IMR-90 (cell line): ENCODE results near the gene GPD1. TPM values are rescaled to one million over a fixed set of nuclear protein-coding genes. Genes with fewer than 3 reads are reported as not detected.

Source experiments
- ATAC-seq: fragments of 200-7000 bp; cut with Tn5 transposase; 2 replicates; pipeline ENCODE4 v1.9.1; 2020; ENCODE audit warnings: low read depth, mild to moderate bottlenecking, moderate library complexity
- BruUV-seq: library from RNA; stranded (reverse); fragments of 400-500 nt; replicated peaks from 2 replicates; lab custom pipeline; 2021; lab: Mats Ljungman, UMichigan
- CTCF ChIA-PET: fragments of 300-600 bp; formaldehyde crosslinking; extraction: SDS; loops from one replicate; lab custom pipeline; 2021; ENCODE audit warnings: antibody characterized with exemption; lab: Yijun Ruan, JAX
- POLR2A ChIA-PET: fragments of 300-600 bp; sonication (Branson Sonifier 250); formaldehyde crosslinking; loops from one replicate; lab custom pipeline; 2022; ENCODE audit warnings: antibody characterized with exemption; ENCODE audit not compliant: unreplicated experiment; lab: Charles Lee
- DNase-seq: peaks from one replicate; pipeline ENCODE4 v3.0.0; 2013
- H2AFZ ChIP-seq: replicated peaks from 2 replicates; pipeline ENCODE3; 2013; ENCODE audit warnings: low read length, mild to moderate bottlenecking; ENCODE audit not compliant: poor library complexity
- H2AK5ac ChIP-seq: 2 replicates; pipeline ENCODE4 v1.6.1; 2013; ENCODE audit warnings: low read depth, low read length, inconsistent platforms
- H2AK9ac ChIP-seq: replicated peaks from 2 replicates; pipeline ENCODE3; 2013; ENCODE audit warnings: mild to moderate bottlenecking, low read depth, low read length, moderate library complexity; ENCODE audit not compliant: poor library complexity
- H2BK120ac ChIP-seq: 2 replicates; pipeline ENCODE4 v1.6.1; 2013; ENCODE audit warnings: low read depth, low read length, inconsistent platforms
- H2BK15ac ChIP-seq: 3 replicates; pipeline ENCODE4 v1.6.1; 2013; ENCODE audit warnings: low read depth, low read length, inconsistent platforms
- H2BK20ac ChIP-seq: 2 replicates; pipeline ENCODE4 v1.6.1; 2013; ENCODE audit warnings: low read depth, mild to moderate bottlenecking, inconsistent platforms, low read length, moderate library complexity
- H2BK5ac ChIP-seq: 2 replicates; pipeline ENCODE4 v1.6.1; 2013; ENCODE audit warnings: mild to moderate bottlenecking, low read depth, low read length, inconsistent platforms; ENCODE audit not compliant: poor library complexity, severe bottlenecking
- H3K14ac ChIP-seq: replicated peaks from 2 replicates; pipeline ENCODE4 v1.6.1; 2013; ENCODE audit warnings: low read depth, low read length, inconsistent platforms
- H3K18ac ChIP-seq: 2 replicates; pipeline ENCODE4 v1.6.1; 2013; ENCODE audit warnings: low read depth, low read length, control low read depth
- H3K23ac ChIP-seq: 2 replicates; pipeline ENCODE4 v1.6.1; 2013; ENCODE audit warnings: low read depth, low read length, inconsistent platforms
- H3K27ac ChIP-seq: 2 replicates; pipeline ENCODE4 v1.5.1; 2013; ENCODE audit warnings: mild to moderate bottlenecking, control low read depth, low read length; ENCODE audit not compliant: insufficient read depth
- H3K27me3 ChIP-seq: 2 replicates; pipeline ENCODE4 v1.6.1; 2013; ENCODE audit warnings: low read length; ENCODE audit not compliant: control insufficient read depth, insufficient read depth
- H3K36me3 ChIP-seq: 2 replicates; pipeline ENCODE4 v1.6.1; 2013; ENCODE audit warnings: low read length, mixed read lengths; ENCODE audit not compliant: control insufficient read depth, insufficient read depth
- H3K4ac ChIP-seq: 2 replicates; pipeline ENCODE4 v1.6.1; 2013; ENCODE audit warnings: low read depth, low read length, inconsistent platforms
- H3K4me1 ChIP-seq: 2 replicates; pipeline ENCODE4 v1.6.1; 2013; ENCODE audit warnings: low read length, mixed read lengths; ENCODE audit not compliant: control insufficient read depth, insufficient read depth
- H3K4me2 ChIP-seq: 2 replicates; pipeline ENCODE4 v1.6.1; 2013; ENCODE audit warnings: low read depth, mild to moderate bottlenecking, control low read depth, low read length, moderate library complexity
- H3K4me3 ChIP-seq: 2 replicates; pipeline ENCODE4 v1.5.1; 2013; ENCODE audit warnings: low read depth, mild to moderate bottlenecking, control low read depth, low read length, moderate library complexity; ENCODE audit not compliant: insufficient read depth
- H3K56ac ChIP-seq: 2 replicates; pipeline ENCODE4 v1.6.1; 2013; ENCODE audit warnings: low read length, inconsistent platforms; ENCODE audit not compliant: insufficient read depth; ENCODE audit errors: extremely low read depth
- H3K79me1 ChIP-seq, 2 experiments: 2 replicates each; pipeline ENCODE4 v1.6.1; 2013; ENCODE audit warnings: low read length in 2 of 2, inconsistent platforms in 1 of 2, low read depth in 1 of 2
- H3K9ac ChIP-seq: 2 replicates; pipeline ENCODE4 v1.6.1; 2013; ENCODE audit warnings: low read depth, low read length, control low read depth
- H3K9me1 ChIP-seq: 2 replicates; pipeline ENCODE4 v1.6.1; 2013; ENCODE audit warnings: low read length, inconsistent platforms; ENCODE audit not compliant: insufficient read depth
- H3K9me3 ChIP-seq: 2 replicates; pipeline ENCODE4 v1.6.1; 2013; ENCODE audit warnings: low read length; ENCODE audit not compliant: control insufficient read depth, insufficient read depth
- H4K20me1 ChIP-seq: 2 replicates; pipeline ENCODE4 v1.6.1; 2013; ENCODE audit warnings: low read length, inconsistent platforms; ENCODE audit not compliant: insufficient read depth
- H4K5ac ChIP-seq: 2 replicates; pipeline ENCODE4 v1.6.1; 2013; ENCODE audit warnings: mild to moderate bottlenecking, low read depth, low read length, control low read depth
- H4K8ac ChIP-seq, 2 experiments: 2 replicates each; pipeline ENCODE4 v1.6.1; 2013; ENCODE audit warnings: low read depth in 2 of 2, low read length in 2 of 2, control low read depth in 1 of 2, inconsistent platforms in 1 of 2
- H4K91ac ChIP-seq: 2 replicates; pipeline ENCODE4 v1.6.1; 2013; ENCODE audit warnings: low read depth, low read length, inconsistent platforms; ENCODE audit not compliant: insufficient read depth
- BHLHE40 ChIP-seq: fragments of 150-350 bp; IDR thresholded peaks from 2 replicates; pipeline ENCODE4 v1.6.1; 2016; ENCODE audit warnings: mild to moderate bottlenecking, low read depth, low read length
- CEBPB ChIP-seq: IDR thresholded peaks from 2 replicates; pipeline ENCODE4 v1.6.1; 2012; ENCODE audit warnings: low read depth, low read length, improper control_type of control experiment
- CHD1 ChIP-seq: IDR thresholded peaks from 2 replicates; pipeline ENCODE4 v1.6.1; 2012; ENCODE audit warnings: low read depth, low read length, improper control_type of control experiment
- CTCF ChIP-seq: conservative IDR thresholded peaks from 2 replicates; pipeline ENCODE4 v1.5.1; 2012; ENCODE audit warnings: mild to moderate bottlenecking, low read depth, low read length, improper control_type of control experiment
- ELK1 ChIP-seq: fragments of 150-350 bp; IDR thresholded peaks from 2 replicates; pipeline ENCODE4 v1.6.1; 2016; ENCODE audit warnings: low read depth, mild to moderate bottlenecking, low read length, moderate library complexity, borderline replicate concordance
- MAFK ChIP-seq: IDR thresholded peaks from 2 replicates; pipeline ENCODE4 v1.6.1; 2012; ENCODE audit warnings: low read depth, low read length, improper control_type of control experiment
- MXI1 ChIP-seq: IDR thresholded peaks from 2 replicates; pipeline ENCODE4 v1.6.1; 2012; ENCODE audit warnings: low read depth, mild to moderate bottlenecking, low read length, moderate library complexity, borderline replicate concordance
- POLR2A ChIP-seq: IDR thresholded peaks from 2 replicates; pipeline ENCODE4 v1.6.1; 2012; ENCODE audit warnings: mild to moderate bottlenecking, low read depth, low read length
- RAD21 ChIP-seq: IDR thresholded peaks from 2 replicates; pipeline ENCODE4 v1.6.1; 2012; ENCODE audit warnings: low read length, improper control_type of control experiment
- WGBS, 2 experiments: methylation state at CpG; one replicate each; pipeline versions ENCODE4 v1.1.5 to v1.1.7; 2013; ENCODE audit warnings: missing lambda C conversion rate in 2 of 2; ENCODE audit not compliant: insufficient read length in 1 of 2; ENCODE audit errors: extremely low coverage in 2 of 2; 5-methylcytosine and 5-hydroxymethylcytosine counted together
- dilution Hi-C: fragments of 300-500 bp; cut with HindIII; formaldehyde crosslinking; loops from one replicate; pipeline ENCODE4 v1.14.3; 2018; ENCODE audit warnings: low sequenced_read_pairs; ENCODE audit not compliant: unreplicated experiment
- in situ Hi-C: fragments of 300-500 bp; cut with MboI; formaldehyde crosslinking; loops from 3 replicates; pipeline ENCODE4 v1.14.3; 2019; ENCODE audit warnings: low sequenced_read_pairs, inconsistent platforms, mixed read lengths
- intact Hi-C: fragments of 100-400 bp; cut with micrococcal nuclease; formaldehyde crosslinking; loops from 2 replicates; pipeline ENCODE4 v1.10.0; 2022
- polyA plus RNA-seq, 3 experiments: library from polyadenylated mRNA; depleted of rRNA; stranded (reverse); fragments of >200 nt; gene quantifications; 2 replicates each; pipeline ENCODE4 v1.2.3, GENCODE V29; 2012; ENCODE audit warnings: low replicate concordance in 1 of 3
- total RNA-seq: library from RNA; depleted of rRNA; stranded (reverse); fragments of >200 nt; gene quantifications from 2 replicates; pipeline ENCODE4 v1.2.3, GENCODE V29; 2012

The GPD1 gene
- total and polyA plus RNA-seq, 2 of the 4 experiments (the other 2 are of a cell fraction): 0.05 to 0.18 TPM

GRCh38 chr12:50059440-50060119 is 44.2 kb upstream of the GPD1 start:
- H3K27ac ChIP-seq: no peak overlapping the region
- no peak overlapping the region for H2AK5ac ChIP-seq
- peaks cover 12% of the 10 kb centered on the region for H3K27me3 ChIP-seq
- H3K79me1 ChIP-seq: no peaks in the 10 kb centered on the region; a peak in 1 of 4 replicates
- no peak overlapping the region for H2BK15ac ChIP-seq
- WGBS, 2 experiments: 20% methylated on average over 2 of the region's 12 CpGs; no CpG with 5 or more reads in 1 of the 2 experiments
- H3K4me2 ChIP-seq: no peak overlapping the region
- H3K9ac ChIP-seq: no peak overlapping the region
- H4K8ac ChIP-seq: no peak overlapping the region
- no peak overlapping the region for H2BK20ac ChIP-seq
- H3K9me3 ChIP-seq: no peaks in the 10 kb centered on the region
- POLR2A ChIA-PET: no interaction called here
- H3K23ac ChIP-seq: no peak overlapping the region
- no peak overlapping the region for H3K18ac ChIP-seq
- no peak overlapping the region for H2AFZ ChIP-seq
- peaks cover 9% of the 10 kb centered on the region for H3K4me1 ChIP-seq
- no peak for ATAC-seq
- H2BK5ac ChIP-seq: no peak overlapping the region
- no peak overlapping the region for H3K56ac ChIP-seq
- no peak overlapping the region for H3K4me3 ChIP-seq
- H2AK9ac ChIP-seq: no peak overlapping the region
- intact Hi-C loops (no loop called here), dilution Hi-C loops (no loop called here), in situ Hi-C loops (loop anchor here (5.0 kb wide), 1 partner anchor 87 kb away; the partner anchor contains the start of gene AQP6)
- BruUV-seq: no TSS peak
- DNase-seq: peak; percentile 39
- TF ChIP-seq CTCF (no peak), RAD21 (no peak), CHD1 (no peak), CEBPB (no peak), MAFK (no peak), MXI1 (no peak), BHLHE40 (no peak), POLR2A (no peak), ELK1 (no peak)
- no peak overlapping the region for H4K5ac ChIP-seq
- CTCF ChIA-PET: interaction anchor here (0.7 to 1.7 kb wide), 2 partner anchors 92 to 261 kb away, joined by 6 to 7 read pairs; no protein-coding TSS in a partner anchor
- no peak overlapping the region for H2BK120ac ChIP-seq
- H4K91ac ChIP-seq: no peak overlapping the region
- no peak overlapping the region for H3K14ac ChIP-seq
- 0 out of 2 replicates have a peak, but pooled peaks cover 3% of the 10 kb centered on the region for H3K36me3 ChIP-seq
- H3K9me1 ChIP-seq: no peaks in the 10 kb centered on the region
- H4K20me1 ChIP-seq: peaks cover 7% of the 10 kb centered on the region; the same call in 1 of the 2 replicates
- no peak overlapping the region for H3K4ac ChIP-seq
